Activated CD8-positive, alpha-beta memory T cell treated with anti-CD3 and anti-CD28 coated beads, Interleukin-2, amount 50 U/mL, for 48 hours (primary cell): ENCODE measurements around the gene WDR45B.

Experiments used
- DNase-seq: peaks from one replicate; pipeline ENCODE4 v3.0.0-alpha.2; 2020

Gene WDR45B

GRCh38 chr17:82619641-82620040, 28.6 kb downstream of the WDR45B start:
- DNase-seq: no peak

- DNase-seq: no peak
These were observed 29.0 kb downstream of the WDR45B start for GRCh38 chr17:82619211-82619610.

- no peak for DNase-seq
These were observed 32.1 kb downstream of the WDR45B start for GRCh38 chr17:82616021-82616711.

DNA sequence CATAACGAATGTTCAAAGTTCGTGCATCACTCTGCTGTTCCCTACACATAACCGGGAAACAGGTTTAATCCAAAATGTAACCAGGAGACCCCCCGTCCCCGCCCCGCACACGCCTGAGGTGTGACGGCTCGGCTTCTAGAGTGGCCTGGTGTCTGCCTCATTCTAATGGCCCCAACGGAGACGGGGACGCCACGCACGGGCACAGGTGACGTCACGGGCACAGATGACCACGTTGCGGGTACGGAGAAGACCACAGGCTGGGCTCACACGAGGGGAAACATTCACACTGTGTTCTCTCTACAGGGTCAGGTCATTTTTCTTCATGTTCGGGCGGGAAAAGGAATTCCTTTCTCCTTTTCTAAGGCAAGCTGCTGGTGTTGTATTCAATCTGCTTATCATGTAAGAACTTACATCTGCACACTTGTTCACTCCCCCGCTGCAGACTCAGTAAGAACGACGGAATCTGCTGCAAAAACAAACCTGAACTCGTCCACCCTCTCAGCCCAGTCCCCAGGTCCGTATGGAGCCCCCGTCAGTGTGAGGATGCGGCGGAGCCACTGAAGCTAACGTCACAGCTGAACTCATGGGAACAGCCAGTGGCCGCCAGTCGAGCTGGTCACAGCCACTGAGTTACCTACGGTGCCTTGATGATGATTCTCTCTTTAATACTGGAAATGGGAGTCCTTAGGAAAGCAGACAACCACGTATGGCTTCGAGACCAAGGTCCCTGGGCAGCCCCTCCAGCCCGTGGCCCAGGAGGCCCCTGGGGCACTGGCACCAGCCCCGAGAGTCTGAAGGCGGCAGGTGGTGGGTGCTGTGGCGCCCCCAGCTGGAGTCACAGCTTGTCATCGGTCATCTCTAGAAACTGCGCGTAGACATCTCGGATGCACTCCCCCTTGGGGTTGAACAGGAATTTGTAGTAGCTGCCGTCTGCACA, 32.9 kb downstream of the WDR45B start:
- no peak for DNase-seq

GRCh38 chr17:82614095-82614631, 34.1 kb downstream of the WDR45B start:
- DNase-seq: no peak

GRCh38 chr17:82613283-82614094, 34.8 kb downstream of the WDR45B start:
- no peak for DNase-seq

DNA sequence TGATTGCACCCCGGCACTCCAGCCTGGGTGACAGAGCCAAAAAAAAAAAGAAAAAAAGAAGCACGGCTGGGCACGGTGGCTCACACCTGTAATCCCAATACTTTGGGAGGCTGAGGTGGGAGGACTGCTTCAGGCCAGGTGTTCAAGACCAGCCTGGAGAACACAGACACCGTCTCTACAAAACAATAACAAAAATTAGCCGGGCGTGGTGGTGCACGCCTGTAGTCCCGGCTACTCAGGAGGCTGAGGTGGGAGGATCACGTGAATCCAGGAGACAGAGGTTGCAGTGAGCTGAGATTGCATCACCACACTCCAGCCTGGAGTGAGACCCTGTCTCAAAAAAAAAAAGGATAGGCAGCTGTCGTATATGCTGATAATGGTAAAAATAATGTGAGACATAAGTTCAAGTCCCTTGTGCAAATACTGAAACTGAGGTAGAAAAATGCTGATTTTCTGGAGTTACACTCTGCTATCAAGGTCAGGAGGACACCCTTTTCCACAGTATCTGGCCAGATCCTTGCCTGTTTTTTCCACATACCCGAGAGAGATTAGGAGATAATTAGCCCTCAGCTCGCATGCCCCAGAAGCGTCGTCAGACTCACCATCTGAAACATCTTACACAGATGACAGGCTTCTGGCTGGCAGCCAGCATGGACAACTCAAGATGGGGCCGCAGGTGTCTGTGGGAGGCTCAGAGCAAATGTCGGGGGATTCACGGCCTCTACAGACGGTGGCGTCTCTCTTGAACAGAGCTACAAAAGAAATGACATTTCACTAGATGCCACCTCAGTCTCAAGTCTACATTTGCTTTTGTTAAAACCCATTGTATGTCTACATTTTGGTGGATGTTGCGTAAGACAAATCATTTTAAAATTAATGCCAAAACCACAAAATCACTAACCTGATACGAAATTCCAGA, 36.8 kb downstream of the WDR45B start:
- no peak for DNase-seq

GRCh38 chr17:82609655-82610054, 38.6 kb downstream of the WDR45B start:
- no peak for DNase-seq

- DNase-seq: no peak
These were observed 39.4 kb downstream of the WDR45B start for GRCh38 chr17:82608816-82609215.

DNA sequence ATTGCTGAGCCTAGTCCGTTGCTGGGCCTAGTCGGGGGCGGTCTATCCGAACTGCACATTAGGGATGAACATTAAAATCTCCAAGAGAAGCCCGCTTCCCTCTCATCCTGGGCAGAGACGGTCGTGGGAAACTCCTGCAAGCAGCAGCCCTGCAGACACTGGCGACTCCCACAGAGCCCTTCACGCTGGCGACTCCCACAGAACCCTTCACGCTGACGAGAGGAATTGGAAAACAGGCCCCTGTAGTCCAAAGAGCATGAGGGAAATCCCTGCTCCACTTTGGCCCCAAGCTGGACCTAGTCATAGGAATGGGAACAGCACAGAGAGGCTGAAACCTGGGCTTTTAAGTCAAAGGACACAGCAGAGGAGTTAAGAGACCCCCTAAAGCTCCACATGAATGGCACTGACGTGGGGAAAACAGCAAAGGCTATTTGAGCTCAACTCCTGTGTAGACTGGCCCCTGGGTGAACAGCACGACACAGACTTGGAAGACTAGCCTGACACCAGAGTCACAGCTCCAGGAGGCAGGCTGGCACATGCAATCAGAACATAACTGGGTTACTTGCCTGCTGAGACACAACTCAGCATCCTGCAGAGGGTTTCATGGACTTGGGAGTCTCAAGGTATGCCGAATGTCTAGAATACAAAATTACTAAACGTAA, 42.2 kb downstream of the WDR45B start:
- no peak for DNase-seq

DNA sequence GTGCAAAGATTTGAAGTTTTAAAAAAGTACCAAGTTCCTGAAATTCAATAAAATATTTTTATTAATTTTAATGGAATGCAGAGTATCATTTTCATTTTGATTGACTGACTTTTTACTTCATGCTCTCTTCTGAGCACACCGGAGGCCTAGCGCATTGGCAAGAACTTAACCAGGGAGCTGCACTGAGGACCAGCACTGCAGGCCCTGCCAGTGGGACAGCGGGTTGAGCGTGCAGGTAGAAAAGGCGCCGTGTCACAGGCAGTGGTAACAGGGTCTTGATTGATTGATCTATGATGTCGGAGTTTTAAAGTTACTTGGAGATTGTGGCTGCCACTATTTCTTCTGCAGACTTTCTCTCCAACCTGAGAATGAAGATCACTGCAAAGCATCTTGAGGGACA, 43.7 kb downstream of the WDR45B start:
- DNase-seq: no peak

GRCh38 chr17:82603981-82604448, 44.2 kb downstream of the WDR45B start:
- DNase-seq: no peak

- DNase-seq: no peak
These were observed 45.1 kb downstream of the WDR45B start for GRCh38 chr17:82602986-82603710.

DNA sequence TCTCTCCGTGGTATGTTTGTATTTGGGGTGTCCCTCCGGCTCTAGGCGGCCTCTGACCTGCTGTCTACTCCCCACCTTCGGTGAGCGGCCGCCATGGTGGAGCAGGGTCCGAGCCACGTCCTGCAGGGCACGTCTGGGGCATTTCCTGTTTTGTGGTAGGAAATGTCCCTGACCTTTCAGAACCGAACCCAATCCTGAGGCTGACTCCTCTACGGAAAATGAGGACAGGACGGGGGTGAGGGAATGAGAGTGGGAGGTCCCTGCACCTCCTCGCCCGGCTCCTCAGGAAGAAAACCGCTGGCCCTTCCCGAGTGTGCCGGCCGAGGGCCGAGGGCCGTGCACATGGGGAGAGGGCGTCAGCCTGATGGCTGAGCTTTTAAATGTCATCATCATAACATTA, 45.8 kb downstream of the WDR45B start:
- DNase-seq: no peak

DNA sequence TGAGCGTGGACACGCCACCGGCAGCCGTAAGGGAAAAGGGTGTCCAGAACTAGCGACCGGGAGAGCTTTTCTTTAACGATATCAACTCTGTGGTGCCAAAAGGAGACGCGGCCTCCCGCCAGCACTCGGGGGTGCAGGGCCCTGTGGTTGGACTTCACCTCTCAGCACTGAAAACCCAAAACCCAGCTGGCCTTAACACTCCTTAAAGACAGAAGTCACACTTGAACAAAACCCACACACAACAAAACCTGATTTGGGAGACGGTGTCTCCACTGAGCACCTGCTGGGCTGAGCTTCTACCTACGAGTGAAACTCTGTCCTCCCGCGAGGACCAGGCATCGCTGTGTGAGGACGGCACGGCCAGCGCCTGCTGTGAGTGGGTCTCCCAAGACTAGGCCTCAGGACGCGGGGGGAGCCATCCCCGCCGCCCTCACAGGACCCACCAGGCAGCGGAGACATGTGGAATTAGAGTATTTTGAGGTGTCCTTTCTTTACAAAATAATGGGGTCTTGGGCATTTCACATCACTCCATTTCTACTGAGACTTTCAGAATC, 46.7 kb downstream of the WDR45B start:
- no peak for DNase-seq

DNA sequence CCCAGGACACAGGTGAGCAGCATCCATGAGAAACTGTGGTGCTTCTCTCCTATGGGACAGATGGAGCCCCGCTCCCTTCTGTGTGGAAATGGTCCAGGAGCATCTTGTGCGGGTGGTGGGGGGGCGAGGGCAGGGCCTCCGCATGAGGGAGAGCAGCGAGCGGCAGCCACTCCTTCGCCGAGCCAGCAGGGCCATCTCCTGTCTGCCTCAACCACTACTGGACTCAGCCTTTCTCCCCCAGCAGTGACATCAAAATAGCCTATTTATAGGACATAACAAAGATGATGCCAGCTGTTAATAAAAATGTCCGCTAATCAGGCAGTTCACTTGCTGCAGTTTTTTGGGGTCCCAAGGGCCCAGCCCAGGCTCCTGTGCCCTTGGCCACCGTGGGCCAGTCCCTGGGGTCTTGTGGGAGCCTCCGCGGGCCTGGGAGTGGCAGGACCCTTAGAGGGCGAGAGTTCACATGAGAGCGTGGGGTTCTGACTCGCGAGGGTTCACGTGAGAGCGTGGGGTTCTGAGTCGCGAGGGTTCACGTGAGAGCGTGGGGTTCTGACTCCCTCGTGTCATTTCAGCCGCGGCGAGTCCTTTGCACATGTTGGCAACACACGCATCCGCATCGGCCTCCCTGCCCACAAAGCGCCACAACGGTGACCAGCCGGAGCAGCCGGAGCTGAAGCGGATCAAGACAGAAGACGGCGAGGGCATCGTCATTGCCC, 47.4 kb downstream of the WDR45B start:
- DNase-seq: no peak

GRCh38 chr17:82599674-82600661, 48.3 kb downstream of the WDR45B start:
- DNase-seq: no peak
